ENCODE results near the gene PTGFRN. TPM values are rescaled to one million over a fixed set of nuclear protein-coding genes. Genes with fewer than 3 reads are reported as not detected.
A peak's percentile ranks its signal among the peaks of the same experiment; 100 is the strongest.

The PTGFRN gene
- total and polyA plus RNA-seq, 9 of the 15 experiments (the other 6 are each of a cell fraction or from before 2014, with no cell fraction given): 17.3 to 33.1 (median 25.7) TPM

GRCh38 chr1:116912846-116913245, 3.1 kb downstream of the PTGFRN start:
- Histone ChIP-seq H3K4me2 (ENCODE audit: insufficient read depth, low read length) (no peak overlapping the region; the same call in 1 of the 2 replicates), H2AFZ (ENCODE audit: low read depth, low read length) (no peak overlapping the region), H3K4me1 (replicated peaks in 1 of 2; ENCODE audit: control insufficient read depth in 2 of 2, insufficient read depth in 2 of 2, low read length in 2 of 2) (peaks cover 36 to 59% of the 10 kb centered on the region in 2 experiments), H3K4me3 (no peak overlapping the region), H3K79me2 (ENCODE audit: control insufficient read depth, insufficient read depth, low read length) (peaks cover 69% of the 10 kb centered on the region), H3K27ac (ENCODE audit: extremely low read depth, low read depth, low read length) (no peak overlapping the region), H3K9ac (ENCODE audit: insufficient read depth in 1 of 2, low read depth in 2 of 2, low read length in 2 of 2) (no peak overlapping the region), H4K20me1 (replicated peaks; ENCODE audit: control insufficient read depth, insufficient read depth, low read length) (no peaks in the 10 kb centered on the region), H3K27me3 (ENCODE audit: control insufficient read depth in 2 of 2, insufficient read depth in 2 of 2, low read length in 2 of 2) (no peaks in the 10 kb centered on the region), H3K36me3 (ENCODE audit: control insufficient read depth, insufficient read depth, low read length) (peaks cover 7% of the 10 kb centered on the region; the same call in 1 of the 3 replicates), H3K9me1 (ENCODE audit: control insufficient read depth, insufficient read depth, low read length) (no peaks in the 10 kb centered on the region), H3K9me3 (replicated peaks; ENCODE audit: control insufficient read depth, insufficient read depth, low read depth, low read length) (no peaks in the 10 kb centered on the region)
- CTCF ChIA-PET (ENCODE audit: low intra/inter-chr PET ratio): no interaction called here
- ATAC-seq (no peak), FAIRE-seq (no peak), DNase-seq (ENCODE audit: extremely low read depth in 1 of 4, low spot score in 3 of 4) (no peak)
- in situ Hi-C loops (cut with MboI) (no loop called here), intact Hi-C loops (cut with micrococcal nuclease) (loop anchor here (5.0 kb wide), 1 partner anchor 86 kb away; no protein-coding TSS in a partner anchor)
- no peak for TF ChIP-seq CEBPG (CRISPR knock-in tag; IDR thresholded peaks at IDR 0.05)
- TF ChIP-seq CEBPG (tag; conservative IDR thresholded peaks at IDR 0.05 in 1 of 2, IDR thresholded peaks at IDR 0.05 in 1 of 2): no peak
- 0 out of 2 replicates have a peak, but pooled peaks have one; percentile 42 for TF ChIP-seq TSC22D4 (tag; IDR thresholded peaks at IDR 0.05)
- POLR2A ChIA-PET: interaction anchor here (1.6 to 2.5 kb wide), 5 partner anchors 11 to 174 kb away, joined by 3 to 13 read pairs (median 7); no protein-coding TSS in a partner anchor
- WGBS (ENCODE audit: insufficient coverage, low coverage, missing lambda C conversion rate): 90% methylated on average over 2 of the region's 2 CpGs
- BruUV-seq (replicated peaks): no TSS peak

GRCh38 chr1:116913941-116914340, 4.2 kb downstream of the PTGFRN start:
- Histone ChIP-seq H3K4me3 (no peak overlapping the region), H3K4me2 (ENCODE audit: insufficient read depth, low read length) (no peak overlapping the region), H3K27me3 (ENCODE audit: control insufficient read depth in 2 of 2, insufficient read depth in 2 of 2, low read length in 2 of 2) (no peaks in the 10 kb centered on the region), H3K9ac (ENCODE audit: insufficient read depth in 1 of 2, low read depth in 2 of 2, low read length in 2 of 2) (no peak overlapping the region), H3K9me1 (ENCODE audit: control insufficient read depth, insufficient read depth, low read length) (no peaks in the 10 kb centered on the region), H4K20me1 (replicated peaks; ENCODE audit: control insufficient read depth, insufficient read depth, low read length) (no peaks in the 10 kb centered on the region), H2AFZ (ENCODE audit: low read depth, low read length) (no peak overlapping the region), H3K9me3 (replicated peaks; ENCODE audit: control insufficient read depth, insufficient read depth, low read depth, low read length) (no peaks in the 10 kb centered on the region), H3K27ac (ENCODE audit: extremely low read depth, low read depth, low read length) (no peak overlapping the region), H3K79me2 (ENCODE audit: control insufficient read depth, insufficient read depth, low read length) (peaks cover 76% of the 10 kb centered on the region), H3K4me1 (replicated peaks in 1 of 2; ENCODE audit: control insufficient read depth in 2 of 2, insufficient read depth in 2 of 2, low read length in 2 of 2) (peaks cover 42 to 65% of the 10 kb centered on the region in 2 experiments), H3K36me3 (ENCODE audit: control insufficient read depth, insufficient read depth, low read length) (peaks cover 7% of the 10 kb centered on the region; the same call in 1 of the 3 replicates)
- no peak for FAIRE-seq
- no peak for ATAC-seq
- 95% methylated on average over 4 of the region's 4 CpGs for WGBS (ENCODE audit: insufficient coverage, low coverage, missing lambda C conversion rate)
- TSS peak; percentile 3 for BruUV-seq (replicated peaks)
- in situ Hi-C loops (cut with MboI): no loop called here
- DNase-seq (ENCODE audit: extremely low read depth in 1 of 4, low spot score in 3 of 4): no peak
- ChIA-PET CTCF (ENCODE audit: low intra/inter-chr PET ratio) (no interaction called here), POLR2A (interaction anchor here (1.1 kb wide), 3 partner anchors 9 to 35 kb away, joined by 3 to 7 read pairs (median 3); no protein-coding TSS in a partner anchor)
- TF ChIP-seq MAX (CRISPR knock-in tag; IDR thresholded peaks at IDR 0.05) (no peak), RBM39 (optimal IDR thresholded peaks at IDR 0.05; ENCODE audit: low read depth, low read length) (no peak), FOXM1 (IDR thresholded peaks at IDR 0.05; ENCODE audit: low read depth) (no peak), FOXM1 (CRISPR knock-in tag; IDR thresholded peaks at IDR 0.05; ENCODE audit: low read depth) (no peak), BMI1 (IDR thresholded peaks at IDR 0.05; ENCODE audit: low read length) (no peak), WHSC1 (IDR thresholded peaks at IDR 0.05; ENCODE audit: low read length) (no peak), HDGF (IDR thresholded peaks at IDR 0.05) (no peak), SETDB1 (IDR thresholded peaks at IDR 0.05; ENCODE audit: low read length) (no peak), CHD1 (IDR thresholded peaks at IDR 0.05; ENCODE audit: low read length) (no peak), ZFP91 (CRISPR knock-in tag; IDR thresholded peaks at IDR 0.05) (no peak)
- intact Hi-C loops (cut with micrococcal nuclease): loop anchor here (5.0 kb wide), 1 partner anchor 87 kb away; no protein-coding TSS in a partner anchor
